Panc1 (cell line): ENCODE results near the gene EDAR. TPM values are rescaled to one million over a fixed set of nuclear protein-coding genes. Genes with fewer than 3 reads are reported as not detected.

ENCODE experiments used
- ATAC-seq: fragments of 200-7000 bp; cut with Tn5 transposase; 2 replicates; pipeline ENCODE4 v1.9.1; 2020; ENCODE audit warnings: mild to moderate bottlenecking, moderate library complexity
- BruUV-seq: library from RNA; stranded (reverse); fragments of 400-500 nt; replicated peaks from 2 replicates; lab custom pipeline; 2021; lab: Mats Ljungman, UMichigan
- CTCF ChIA-PET: fragments of 300-600 bp; sonication (Branson Sonifier 250); formaldehyde crosslinking; loops from one replicate; lab custom pipeline; 2022; ENCODE audit warnings: antibody characterized with exemption; lab: Charles Lee
- POLR2A ChIA-PET: fragments of 300-600 bp; sonication (Branson Sonifier 250); formaldehyde crosslinking; loops from one replicate; lab custom pipeline; 2022; ENCODE audit warnings: antibody characterized with exemption; lab: Charles Lee
- DNase-seq: peaks from one replicate; pipeline ENCODE4 v3.0.0-alpha.2; 2010; ENCODE audit warnings: low read depth, low spot score
- H3K27ac ChIP-seq: 2 replicates; pipeline ENCODE4 v1.5.1; 2011; ENCODE audit warnings: mild to moderate bottlenecking, low read length, inconsistent platforms
- H3K27me3 ChIP-seq: fragments of 200-500 bp; sonication (Bioruptor generic); 2 replicates; pipeline ENCODE4 v1.6.0; 2014; ENCODE audit warnings: low read length, inconsistent platforms; ENCODE audit not compliant: control insufficient read depth, insufficient read depth
- H3K36me3 ChIP-seq: fragments of 200-500 bp; sonication (Bioruptor generic); 2 replicates; pipeline ENCODE4 v1.5.1; 2014; ENCODE audit warnings: inconsistent platforms, mild to moderate bottlenecking, low read length, moderate library complexity; ENCODE audit not compliant: control insufficient read depth, insufficient read depth
- H3K4me1 ChIP-seq: 2 replicates; pipeline ENCODE4 v1.5.1; 2011; ENCODE audit warnings: inconsistent platforms, mild to moderate bottlenecking, low read length, moderate library complexity; ENCODE audit not compliant: control insufficient read depth, insufficient read depth
- H3K4me3 ChIP-seq, 2 experiments: 2 replicates each; pipeline ENCODE4 v1.5.1; 2011 to 2012; ENCODE audit warnings: low read depth in 2 of 2, low read length in 2 of 2, mild to moderate bottlenecking in 2 of 2, inconsistent platforms in 1 of 2, moderate library complexity in 1 of 2
- H3K9me3 ChIP-seq: fragments of 200-500 bp; sonication (Bioruptor generic); 2 replicates; pipeline ENCODE4 v1.5.1; 2014; ENCODE audit warnings: low read depth, mild to moderate bottlenecking, inconsistent platforms, low read length, moderate library complexity; ENCODE audit not compliant: control insufficient read depth, insufficient read depth
- POLR2AphosphoS5 ChIP-seq: IDR thresholded peaks from 2 replicates; pipeline ENCODE4 v1.6.1; 2012; ENCODE audit warnings: mild to moderate bottlenecking, low read depth, low read length, moderate library complexity
- SIN3A ChIP-seq: IDR thresholded peaks from 2 replicates; pipeline ENCODE4 v1.6.1; 2012; ENCODE audit warnings: low read depth, mild to moderate bottlenecking, low read length, moderate library complexity, borderline replicate concordance; ENCODE audit not compliant: insufficient read depth
- TCF7L2 ChIP-seq: IDR thresholded peaks from 2 replicates; pipeline ENCODE4 v1.6.1; 2011; ENCODE audit warnings: mild to moderate bottlenecking, low read depth, low read length, inconsistent platforms
- in situ Hi-C: cut with HindIII; loops from 2 replicates; pipeline ENCODE4 v1.10.0; 2016; ENCODE audit warnings: low sequenced_read_pairs, low pct_unique_long_range_greater_than_20kb
- intact Hi-C: fragments of 100-400 bp; cut with micrococcal nuclease; formaldehyde crosslinking; loops from one replicate; pipeline ENCODE4 v1.10.0; 2022; ENCODE audit not compliant: unreplicated experiment
- total RNA-seq: library from RNA; stranded (reverse); gene quantifications from one replicate; pipeline ENCODE4 v1.2.1, GENCODE V29; 2021; ENCODE audit not compliant: unreplicated experiment
- TF ChIP-seq, protein P1 (sequence below), 2 experiments: IDR thresholded peaks; 2 replicates each; pipeline ENCODE4 v1.6.1; 2011 to 2012; ENCODE audit warnings: low read depth in 2 of 2, control low read depth in 1 of 2, low read length in 1 of 2, mild to moderate bottlenecking in 1 of 2, moderate library complexity in 1 of 2; ENCODE audit not compliant: insufficient read depth in 1 of 2
- TF ChIP-seq, protein P2 (sequence below): fragments of 450-650 bp; IDR thresholded peaks from 2 replicates; pipeline ENCODE4 v1.5.1; 2017; ENCODE audit warnings: mild to moderate bottlenecking

The EDAR gene
- total RNA-seq, 1 experiment from 2014 or later, result not detected

DNA sequence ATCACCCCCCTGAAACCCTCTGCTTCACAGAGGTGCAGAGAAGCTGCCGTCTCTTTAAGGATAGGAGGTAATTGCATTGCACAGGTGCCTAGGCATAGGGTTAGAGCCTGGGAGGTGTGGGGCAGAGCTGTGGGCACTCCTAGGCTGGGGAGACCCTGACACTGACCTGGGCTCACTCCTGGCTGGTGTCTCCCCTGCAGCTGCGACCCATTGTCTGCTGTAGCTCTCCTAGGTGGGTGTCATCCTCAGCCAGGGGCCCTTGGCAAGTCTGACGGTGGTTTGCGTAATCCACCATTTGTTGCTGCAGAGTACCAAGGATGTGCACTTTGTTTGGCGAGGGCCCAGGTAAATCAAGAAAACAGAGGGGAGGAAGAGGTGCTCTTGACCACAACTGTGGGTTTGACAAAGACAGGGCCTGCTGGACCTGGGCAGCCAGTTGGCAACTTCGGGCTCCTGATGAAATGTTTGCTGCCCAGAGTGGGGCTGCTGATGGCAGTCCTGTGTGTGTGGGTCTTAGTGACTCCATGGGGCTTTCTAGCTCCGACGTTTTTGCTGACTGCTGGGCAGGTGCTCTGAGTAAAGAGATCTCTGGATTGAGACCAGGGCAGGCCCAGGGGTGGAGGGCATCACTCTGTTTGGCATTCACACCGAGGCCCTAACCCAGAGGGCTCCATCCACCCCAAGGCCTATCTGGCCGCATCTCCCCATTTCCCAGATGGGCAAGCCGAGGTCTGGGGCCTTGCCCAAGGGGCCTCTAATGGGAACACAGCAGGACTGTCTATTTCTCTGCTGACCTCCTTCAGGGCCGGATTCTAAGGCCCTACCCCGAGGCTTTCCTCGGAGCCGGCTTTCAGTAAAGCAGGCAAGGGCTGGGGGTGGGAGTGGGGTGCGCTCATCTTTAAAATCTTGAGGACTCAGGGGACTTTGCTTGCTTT, 67.7 kb downstream of the EDAR start:
- Histone ChIP-seq H3K4me3 (no peak overlapping the region), H3K9me3 (no peaks in the 10 kb centered on the region), H3K27ac (no peak overlapping the region), H3K36me3 (no peaks in the 10 kb centered on the region), H3K27me3 (no peaks in the 10 kb centered on the region), H3K4me1 (no peaks in the 10 kb centered on the region)
- BruUV-seq, result no TSS peak
- intact Hi-C loops (no loop called here), in situ Hi-C loops (no loop called here)
- ChIA-PET CTCF (no interaction called here), POLR2A (no interaction called here)
- DNase-seq (no peak), ATAC-seq (no peak)
- TF ChIP-seq, protein P1, sequence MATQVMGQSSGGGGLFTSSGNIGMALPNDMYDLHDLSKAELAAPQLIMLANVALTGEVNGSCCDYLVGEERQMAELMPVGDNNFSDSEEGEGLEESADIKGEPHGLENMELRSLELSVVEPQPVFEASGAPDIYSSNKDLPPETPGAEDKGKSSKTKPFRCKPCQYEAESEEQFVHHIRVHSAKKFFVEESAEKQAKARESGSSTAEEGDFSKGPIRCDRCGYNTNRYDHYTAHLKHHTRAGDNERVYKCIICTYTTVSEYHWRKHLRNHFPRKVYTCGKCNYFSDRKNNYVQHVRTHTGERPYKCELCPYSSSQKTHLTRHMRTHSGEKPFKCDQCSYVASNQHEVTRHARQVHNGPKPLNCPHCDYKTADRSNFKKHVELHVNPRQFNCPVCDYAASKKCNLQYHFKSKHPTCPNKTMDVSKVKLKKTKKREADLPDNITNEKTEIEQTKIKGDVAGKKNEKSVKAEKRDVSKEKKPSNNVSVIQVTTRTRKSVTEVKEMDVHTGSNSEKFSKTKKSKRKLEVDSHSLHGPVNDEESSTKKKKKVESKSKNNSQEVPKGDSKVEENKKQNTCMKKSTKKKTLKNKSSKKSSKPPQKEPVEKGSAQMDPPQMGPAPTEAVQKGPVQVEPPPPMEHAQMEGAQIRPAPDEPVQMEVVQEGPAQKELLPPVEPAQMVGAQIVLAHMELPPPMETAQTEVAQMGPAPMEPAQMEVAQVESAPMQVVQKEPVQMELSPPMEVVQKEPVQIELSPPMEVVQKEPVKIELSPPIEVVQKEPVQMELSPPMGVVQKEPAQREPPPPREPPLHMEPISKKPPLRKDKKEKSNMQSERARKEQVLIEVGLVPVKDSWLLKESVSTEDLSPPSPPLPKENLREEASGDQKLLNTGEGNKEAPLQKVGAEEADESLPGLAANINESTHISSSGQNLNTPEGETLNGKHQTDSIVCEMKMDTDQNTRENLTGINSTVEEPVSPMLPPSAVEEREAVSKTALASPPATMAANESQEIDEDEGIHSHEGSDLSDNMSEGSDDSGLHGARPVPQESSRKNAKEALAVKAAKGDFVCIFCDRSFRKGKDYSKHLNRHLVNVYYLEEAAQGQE (IDR thresholded peaks at IDR 0.05; ENCODE audit: insufficient read depth in 1 of 2, low read depth in 2 of 2, low read length in 1 of 2), result no peak
- no peak for TF ChIP-seq SIN3A
- no peak for TF ChIP-seq TCF7L2
- TF ChIP-seq, protein P2, sequence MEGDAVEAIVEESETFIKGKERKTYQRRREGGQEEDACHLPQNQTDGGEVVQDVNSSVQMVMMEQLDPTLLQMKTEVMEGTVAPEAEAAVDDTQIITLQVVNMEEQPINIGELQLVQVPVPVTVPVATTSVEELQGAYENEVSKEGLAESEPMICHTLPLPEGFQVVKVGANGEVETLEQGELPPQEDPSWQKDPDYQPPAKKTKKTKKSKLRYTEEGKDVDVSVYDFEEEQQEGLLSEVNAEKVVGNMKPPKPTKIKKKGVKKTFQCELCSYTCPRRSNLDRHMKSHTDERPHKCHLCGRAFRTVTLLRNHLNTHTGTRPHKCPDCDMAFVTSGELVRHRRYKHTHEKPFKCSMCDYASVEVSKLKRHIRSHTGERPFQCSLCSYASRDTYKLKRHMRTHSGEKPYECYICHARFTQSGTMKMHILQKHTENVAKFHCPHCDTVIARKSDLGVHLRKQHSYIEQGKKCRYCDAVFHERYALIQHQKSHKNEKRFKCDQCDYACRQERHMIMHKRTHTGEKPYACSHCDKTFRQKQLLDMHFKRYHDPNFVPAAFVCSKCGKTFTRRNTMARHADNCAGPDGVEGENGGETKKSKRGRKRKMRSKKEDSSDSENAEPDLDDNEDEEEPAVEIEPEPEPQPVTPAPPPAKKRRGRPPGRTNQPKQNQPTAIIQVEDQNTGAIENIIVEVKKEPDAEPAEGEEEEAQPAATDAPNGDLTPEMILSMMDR, result no peak
- TF ChIP-seq POLR2AphosphoS5, result no peak

DNA sequence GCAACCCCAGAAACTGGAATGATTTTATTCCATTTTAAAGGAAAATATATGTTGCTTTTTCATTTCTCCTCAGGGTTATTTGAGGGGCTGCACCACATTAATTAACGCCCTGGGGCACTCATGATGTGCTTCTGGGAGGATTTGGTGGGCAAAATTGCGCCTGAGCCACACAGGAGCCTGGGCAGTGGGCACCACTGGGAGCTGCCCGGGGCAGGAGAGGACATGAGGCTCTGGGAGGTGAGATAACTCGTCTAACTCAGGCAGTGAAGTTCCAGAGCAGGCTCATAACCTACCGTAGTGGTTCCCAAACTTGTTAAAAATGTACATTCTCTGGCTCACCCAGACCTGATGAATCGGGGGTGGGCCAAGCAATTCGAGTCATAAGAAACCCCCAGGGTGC, 68.3 kb downstream of the EDAR start:
- TF ChIP-seq, protein P1 (IDR thresholded peaks at IDR 0.05; ENCODE audit: insufficient read depth in 1 of 2, low read depth in 2 of 2, low read length in 1 of 2), result no peak
- TF ChIP-seq SIN3A (no peak), POLR2AphosphoS5 (no peak), TCF7L2 (no peak)
- TF ChIP-seq, protein P2, result no peak
- ATAC-seq (no peak), DNase-seq (no peak)
- Histone ChIP-seq H3K36me3 (no peaks in the 10 kb centered on the region), H3K27me3 (no peaks in the 10 kb centered on the region), H3K4me1 (no peaks in the 10 kb centered on the region), H3K27ac (no peak overlapping the region), H3K4me3 (no peak overlapping the region), H3K9me3 (no peaks in the 10 kb centered on the region)
- intact Hi-C loops (no loop called here), in situ Hi-C loops (no loop called here)
- BruUV-seq, result no TSS peak
- CTCF ChIA-PET, result no interaction called here
- POLR2A ChIA-PET, result no interaction called here
